Uterus (tissue), 4 donors: Measurements from ENCODE around the gene CREB5. TPM values are rescaled to one million over a fixed set of nuclear protein-coding genes. Genes with fewer than 3 reads are reported as not detected.
A peak's percentile ranks its signal among the peaks of the same experiment; 100 is the strongest.

Source experiments
- DNase-seq, 2 donors: peaks; one replicate each; pipeline ENCODE4 v3.0.0-alpha.2; 2019 to 2020
- H3K27ac ChIP-seq, 2 donors: fragments of 200-600 bp; sonication (generic); 1 replicate in 1 of 2; 2 replicates in 1 of 2; pipeline ENCODE4 v1.5.1; 2016 to 2018
- H3K27me3 ChIP-seq, 2 donors: fragments of 200-600 bp; sonication (generic); one replicate each; pipeline ENCODE4 v1.5.1; 2018 to 2019; ENCODE audit warnings: control low read depth in 1 of 2
- H3K36me3 ChIP-seq, 2 donors: fragments of 200-600 bp; sonication (generic); one replicate each; pipeline ENCODE4 v1.5.1; 2019; ENCODE audit warnings: control low read depth in 1 of 2
- H3K4me1 ChIP-seq, 2 donors: fragments of 200-600 bp; sonication (generic); one replicate each; pipeline ENCODE4 v1.5.1; 2018 to 2019; ENCODE audit warnings: control low read depth in 1 of 2
- H3K4me3 ChIP-seq, 2 donors: fragments of 200-600 bp; sonication (generic); 1 replicate in 1 of 2; 2 replicates in 1 of 2; pipeline ENCODE4 v1.5.1; 2018 to 2019; ENCODE audit warnings: mild to moderate bottlenecking in 1 of 2
- H3K9me3 ChIP-seq, 2 donors: fragments of 200-600 bp; sonication (generic); one replicate each; pipeline ENCODE4 v1.5.1; 2019; ENCODE audit warnings: control low read depth in 1 of 2
- CTCF ChIP-seq, 4 experiments: fragments of 200-600 bp in 2 of 4; fragments of 450-650 bp in 2 of 4; sonication (generic) in 2 of 4; IDR thresholded peaks; one replicate each; pipeline ENCODE4 v1.5.1; 2016 to 2019; ENCODE audit warnings: antibody characterized with exemption in 4 of 4, mild to moderate bottlenecking in 2 of 4, moderate library complexity in 1 of 4
- POLR2A ChIP-seq, 2 donors: fragments of 450-650 bp; IDR thresholded peaks; one replicate each; pipeline ENCODE4 v1.6.1; 2016; ENCODE audit warnings: antibody characterized with exemption in 2 of 2, mild to moderate bottlenecking in 1 of 2, moderate library complexity in 1 of 2
- intact Hi-C: fragments of 100-400 bp; cut with DNase I; formaldehyde crosslinking; loops from one replicate; pipeline ENCODE4 v1.15.1; 2023; ENCODE audit warnings: low total_unique reads
- total RNA-seq, 4 donors: library from RNA; depleted of rRNA in 3 of 4; stranded (reverse); fragments of >200 nt in 3 of 4; gene quantifications; one replicate each; pipeline versions ENCODE4 v1.1.0 to v1.2.4, GENCODE V29; 2014 to 2023
- donor health status: DM: yes; HTN: yes; CAD: no.

Gene CREB5
- total RNA-seq, 4 donors from 2014 or later: 7.1 to 40.2 (median 23.9) TPM

- no peak for DNase-seq
- H3K4me1 ChIP-seq: no peaks in the 10 kb centered on the region
- H3K9me3 ChIP-seq: no peaks in the 10 kb centered on the region
- H3K36me3 ChIP-seq: no peaks in the 10 kb centered on the region
- no peak overlapping the region for H3K27ac ChIP-seq
- H3K4me3 ChIP-seq: no peak overlapping the region
- TF ChIP-seq CTCF (IDR thresholded peaks at IDR 0.05) (peak in 2 of 4 experiments; percentile 20 to 22), POLR2A (IDR thresholded peaks at IDR 0.05) (no peak)
- intact Hi-C loops: no loop called here
- H3K27me3 ChIP-seq: no peaks in the 10 kb centered on the region
Observed at GRCh38 chr7:28840592-28840995, 428.3 kb downstream of the CREB5 start.

- no peaks in the 10 kb centered on the region for H3K36me3 ChIP-seq
- H3K9me3 ChIP-seq: no peaks in the 10 kb centered on the region
- intact Hi-C loops: no loop called here
- TF ChIP-seq POLR2A (IDR thresholded peaks at IDR 0.05): no peak
- TF ChIP-seq CTCF (IDR thresholded peaks at IDR 0.05): no peak
- no peak for DNase-seq
- no peaks in the 10 kb centered on the region for H3K27me3 ChIP-seq
- H3K4me1 ChIP-seq: no peaks in the 10 kb centered on the region
- no peak overlapping the region for H3K4me3 ChIP-seq
- no peak overlapping the region for H3K27ac ChIP-seq
Observed at GRCh38 chr7:28841766-28842165, 429.4 kb downstream of the CREB5 start.

GRCh38 chr7:28842769-28843295, 430.5 kb downstream of the CREB5 start:
- DNase-seq: no peak
- Histone ChIP-seq H3K9me3 (no peaks in the 10 kb centered on the region), H3K27ac (no peak overlapping the region), H3K36me3 (no peaks in the 10 kb centered on the region), H3K27me3 (no peaks in the 10 kb centered on the region), H3K4me1 (no peaks in the 10 kb centered on the region), H3K4me3 (no peak overlapping the region)
- intact Hi-C loops: no loop called here
- TF ChIP-seq CTCF (IDR thresholded peaks at IDR 0.05) (no peak), POLR2A (IDR thresholded peaks at IDR 0.05) (no peak)

GRCh38 chr7:28845106-28845505, 432.8 kb downstream of the CREB5 start:
- no peaks in the 10 kb centered on the region for H3K9me3 ChIP-seq

DNA sequence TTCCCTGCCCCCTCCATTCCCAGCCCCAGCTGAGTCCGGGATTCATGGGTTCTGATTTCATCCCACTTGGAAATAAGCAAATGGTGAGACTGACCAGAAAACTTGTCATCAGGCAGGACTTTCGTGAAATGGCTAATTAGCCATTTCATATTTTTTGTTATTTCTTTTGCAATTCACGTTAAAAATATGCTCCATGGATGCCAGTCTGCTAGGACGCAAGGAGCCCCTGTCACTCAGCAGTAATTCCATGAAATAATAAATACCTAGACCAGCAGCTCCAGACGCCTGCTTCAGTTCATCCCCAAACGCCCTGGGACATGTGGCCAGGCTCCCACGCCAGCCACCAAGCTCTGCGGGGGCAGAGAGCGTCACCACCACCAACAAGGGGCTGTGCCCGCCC, 434.9 kb downstream of the CREB5 start:
- Histone ChIP-seq H3K36me3 (no peaks in the 10 kb centered on the region), H3K4me1 (no peaks in the 10 kb centered on the region), H3K27ac (no peak overlapping the region), H3K4me3 (no peak overlapping the region), H3K9me3 (no peaks in the 10 kb centered on the region), H3K27me3 (peaks cover 0 to 4% of the 10 kb centered on the region in 2 donors)
- TF ChIP-seq CTCF (IDR thresholded peaks at IDR 0.05) (no peak), POLR2A (IDR thresholded peaks at IDR 0.05) (no peak)
- intact Hi-C loops: no loop called here
- DNase-seq: no peak

More at GRCh38 chr7:28845106-28845505, 432.8 kb downstream of the CREB5 start:
- intact Hi-C loops: no loop called here
- H3K36me3 ChIP-seq: no peaks in the 10 kb centered on the region
- no peaks in the 10 kb centered on the region for H3K4me1 ChIP-seq
- H3K27ac ChIP-seq: no peak overlapping the region
- no peak overlapping the region for H3K4me3 ChIP-seq
- no peaks in the 10 kb centered on the region for H3K27me3 ChIP-seq
- DNase-seq: no peak
- no peak for TF ChIP-seq CTCF (IDR thresholded peaks at IDR 0.05)
- no peak for TF ChIP-seq POLR2A (IDR thresholded peaks at IDR 0.05)
